ENCODE measurements around the gene KLHDC8A.

The KLHDC8A gene

DNA sequence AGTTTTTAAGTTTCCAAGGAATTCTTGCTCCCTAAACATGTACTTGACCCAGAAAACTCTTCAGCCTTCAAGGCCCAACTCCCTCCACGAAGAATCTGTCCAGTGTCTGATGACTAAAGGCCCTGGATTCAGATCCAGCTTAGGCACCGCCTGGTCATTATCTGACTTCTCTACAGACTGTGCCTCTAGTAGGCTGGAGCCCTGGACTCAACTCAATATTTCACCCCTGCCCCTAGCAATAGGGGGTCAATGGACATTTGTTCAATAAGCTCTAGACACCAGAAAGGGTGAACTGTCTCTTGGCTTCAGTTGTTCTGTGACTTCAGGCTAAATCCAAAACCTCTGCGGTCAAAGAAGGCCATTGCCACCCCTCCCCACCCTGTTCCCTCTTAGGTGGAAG is 69.6 kb downstream of the KLHDC8A start:
- ATAC-seq (replicated peaks) = no peak
- Mint-ChIP-seq H3K4me3 (peak overlapping the region; percentile 85 to 92), H3K36me3 (ENCODE audit: insufficient read depth) (peaks cover 46% of the 10 kb centered on the region), H3K4me1 (ENCODE audit: low read depth in 2 of 2) (peaks cover 70 to 74% of the 10 kb centered on the region in 2 donors), H3K27ac (peak overlapping the region; percentile 98 to 99), H3K27me3 (no peaks in the 10 kb centered on the region), H3K9me3 (no peaks in the 10 kb centered on the region)
- DNase-seq = no peak

DNA sequence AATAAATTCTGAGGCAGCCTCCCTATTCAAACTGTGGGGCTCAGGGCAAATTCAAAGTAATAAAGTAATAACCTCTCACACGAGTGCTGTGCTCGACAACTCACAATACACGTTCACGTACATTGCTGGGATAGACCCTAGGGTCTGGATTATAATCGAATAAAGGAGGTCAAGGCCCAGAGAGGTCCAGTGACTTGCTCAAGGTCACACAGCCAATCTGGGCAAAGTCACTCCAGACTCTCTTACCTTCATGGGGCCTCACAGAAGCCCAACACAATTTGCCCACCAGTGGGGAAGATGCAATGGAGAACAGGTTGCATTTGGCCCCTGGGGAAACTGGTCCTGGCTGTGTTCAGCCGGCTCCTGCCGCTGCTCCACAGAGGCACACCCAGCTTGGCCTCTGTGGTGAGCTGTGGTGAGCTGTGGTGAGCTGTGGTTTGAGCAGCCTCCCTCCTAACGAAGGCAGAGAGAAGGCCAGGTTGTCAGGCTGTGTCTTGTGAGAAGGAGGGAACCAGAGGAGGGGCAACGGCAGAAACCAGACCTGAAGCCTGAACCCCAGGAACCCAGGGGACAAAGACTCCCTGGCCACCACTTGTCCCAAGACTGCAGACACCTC is 70.3 kb downstream of the KLHDC8A start:
- H3K4me1 Mint-ChIP-seq (ENCODE audit: low read depth in 2 of 2) = peaks cover 65 to 70% of the 10 kb centered on the region in 2 donors
- H3K9me3 Mint-ChIP-seq = no peaks in the 10 kb centered on the region
- DNase-seq = peak; percentile 67 to 75 (median 72)
- H3K4me3 Mint-ChIP-seq = peak overlapping the region; percentile 85 to 92
- peak overlapping the region; percentile 98 to 99 for H3K27ac Mint-ChIP-seq
- ATAC-seq (replicated peaks) = peak; percentile 25
- H3K27me3 Mint-ChIP-seq = no peaks in the 10 kb centered on the region
- H3K36me3 Mint-ChIP-seq (ENCODE audit: insufficient read depth) = peaks cover 49% of the 10 kb centered on the region
